Measurements from ENCODE around the gene RARB. TPM values are rescaled to one million over a fixed set of nuclear protein-coding genes. Genes with fewer than 3 reads are reported as not detected.

The RARB gene
- total RNA-seq, 1 experiment from 2014 or later: 2.5 TPM

DNA sequence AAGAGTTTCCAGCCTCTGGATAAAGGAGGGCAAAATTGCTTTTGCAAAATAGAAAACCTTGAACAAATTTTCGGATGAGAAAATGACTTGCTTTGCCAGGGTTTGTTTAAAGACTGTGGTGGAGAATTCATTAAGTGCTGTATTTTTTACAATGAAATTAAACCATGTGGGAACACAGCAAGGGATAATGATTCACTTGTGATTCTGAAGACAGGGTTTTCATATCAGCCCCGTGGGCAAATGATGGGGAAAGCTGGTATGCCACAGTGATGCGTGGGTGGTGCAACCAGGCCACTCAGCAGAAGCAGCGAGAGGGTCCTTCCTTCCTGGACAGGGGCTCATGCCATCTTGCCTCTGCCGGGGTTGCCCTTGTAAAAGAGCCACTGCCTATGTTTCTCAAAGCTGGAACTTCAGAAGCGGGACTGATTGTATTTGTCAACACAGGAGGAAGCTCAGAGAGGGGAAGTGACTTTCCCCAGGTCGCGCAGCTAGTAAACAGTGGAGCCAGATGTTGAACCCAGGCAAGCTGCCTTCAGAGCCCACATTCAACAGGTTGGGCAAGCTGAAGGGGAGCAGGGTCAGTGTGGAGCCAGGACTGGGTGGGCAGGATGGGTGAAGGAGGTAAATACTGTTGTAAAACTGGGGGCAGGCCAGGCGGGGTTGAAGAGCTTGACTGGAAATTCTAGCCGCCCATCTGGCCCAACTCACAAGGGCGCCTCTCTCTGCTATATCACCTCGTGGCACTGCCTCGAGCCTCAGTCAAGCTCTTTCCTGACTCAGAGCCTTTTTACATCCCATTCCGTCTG lies 157.5 kb downstream of the RARB start:
- no peak for DNase-seq
- peaks cover 8% of the 10 kb centered on the region for H3K9me3 Mint-ChIP-seq (ENCODE audit: unreplicated experiment)
- Histone ChIP-seq H3K4me1 (peaks cover 4% of the 10 kb centered on the region; the same call in 1 of the 2 replicates), H3K27me3 (replicated peaks; ENCODE audit: control insufficient read depth, insufficient read depth, low read length) (no peaks in the 10 kb centered on the region), H3K36me3 (ENCODE audit: control insufficient read depth, insufficient read depth, low read length) (no peaks in the 10 kb centered on the region), H3K9me3 (no peaks in the 10 kb centered on the region), H3K4me3 (ENCODE audit: low read depth, low read length) (no peak overlapping the region)
- H3K4me1 Mint-ChIP-seq (ENCODE audit: low read depth, unreplicated experiment): peaks cover 13% of the 10 kb centered on the region
- ChIA-PET POLR2A (no interaction called here), CTCF (interaction anchor here (0.6 kb wide), 1 partner anchor 811 kb away, joined by 7 read pairs; no protein-coding TSS in a partner anchor)
- no peak overlapping the region for H3K27ac Mint-ChIP-seq (ENCODE audit: unreplicated experiment)
- BruUV-seq (replicated peaks): no TSS peak
- H3K36me3 Mint-ChIP-seq (ENCODE audit: insufficient read depth, unreplicated experiment): no peaks in the 10 kb centered on the region
- no peak overlapping the region for H3K4me3 Mint-ChIP-seq (ENCODE audit: unreplicated experiment)
- no peaks in the 10 kb centered on the region for H3K27me3 Mint-ChIP-seq (ENCODE audit: insufficient read depth, unreplicated experiment)
- TF ChIP-seq, protein P1, sequence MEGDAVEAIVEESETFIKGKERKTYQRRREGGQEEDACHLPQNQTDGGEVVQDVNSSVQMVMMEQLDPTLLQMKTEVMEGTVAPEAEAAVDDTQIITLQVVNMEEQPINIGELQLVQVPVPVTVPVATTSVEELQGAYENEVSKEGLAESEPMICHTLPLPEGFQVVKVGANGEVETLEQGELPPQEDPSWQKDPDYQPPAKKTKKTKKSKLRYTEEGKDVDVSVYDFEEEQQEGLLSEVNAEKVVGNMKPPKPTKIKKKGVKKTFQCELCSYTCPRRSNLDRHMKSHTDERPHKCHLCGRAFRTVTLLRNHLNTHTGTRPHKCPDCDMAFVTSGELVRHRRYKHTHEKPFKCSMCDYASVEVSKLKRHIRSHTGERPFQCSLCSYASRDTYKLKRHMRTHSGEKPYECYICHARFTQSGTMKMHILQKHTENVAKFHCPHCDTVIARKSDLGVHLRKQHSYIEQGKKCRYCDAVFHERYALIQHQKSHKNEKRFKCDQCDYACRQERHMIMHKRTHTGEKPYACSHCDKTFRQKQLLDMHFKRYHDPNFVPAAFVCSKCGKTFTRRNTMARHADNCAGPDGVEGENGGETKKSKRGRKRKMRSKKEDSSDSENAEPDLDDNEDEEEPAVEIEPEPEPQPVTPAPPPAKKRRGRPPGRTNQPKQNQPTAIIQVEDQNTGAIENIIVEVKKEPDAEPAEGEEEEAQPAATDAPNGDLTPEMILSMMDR (IDR thresholded peaks at IDR 0.05; ENCODE audit: insufficient read depth in 1 of 2, low read depth in 1 of 2, low read length in 1 of 2, severe bottlenecking in 1 of 2, unreplicated experiment in 1 of 2): no peak
- intact Hi-C loops (cut with micrococcal nuclease; ENCODE audit: unreplicated experiment): no loop called here

GRCh38 chr3:25586167-25586505 lies 158.1 kb downstream of the RARB start:
- peaks cover 13% of the 10 kb centered on the region for H3K4me1 Mint-ChIP-seq (ENCODE audit: low read depth, unreplicated experiment)
- CTCF ChIA-PET: no interaction called here
- H3K27me3 ChIP-seq (replicated peaks; ENCODE audit: control insufficient read depth, insufficient read depth, low read length): no peaks in the 10 kb centered on the region
- H3K9me3 Mint-ChIP-seq (ENCODE audit: unreplicated experiment): peaks cover 8% of the 10 kb centered on the region
- H3K36me3 Mint-ChIP-seq (ENCODE audit: insufficient read depth, unreplicated experiment): no peaks in the 10 kb centered on the region
- TF ChIP-seq, protein P1 (IDR thresholded peaks at IDR 0.05; ENCODE audit: insufficient read depth in 1 of 2, low read depth in 1 of 2, low read length in 1 of 2, severe bottlenecking in 1 of 2, unreplicated experiment in 1 of 2): no peak
- POLR2A ChIA-PET: no interaction called here
- H3K4me3 ChIP-seq (ENCODE audit: low read depth, low read length): no peak overlapping the region
- DNase-seq: no peak
- no peak overlapping the region for H3K27ac Mint-ChIP-seq (ENCODE audit: unreplicated experiment)
- H3K4me3 Mint-ChIP-seq (ENCODE audit: unreplicated experiment): no peak overlapping the region
- peaks cover 4% of the 10 kb centered on the region; the same call in 1 of the 2 replicates for H3K4me1 ChIP-seq
- no peaks in the 10 kb centered on the region for H3K36me3 ChIP-seq (ENCODE audit: control insufficient read depth, insufficient read depth, low read length)
- H3K27me3 Mint-ChIP-seq (ENCODE audit: insufficient read depth, unreplicated experiment): no peaks in the 10 kb centered on the region
- BruUV-seq (replicated peaks): no TSS peak
- H3K9me3 ChIP-seq: no peaks in the 10 kb centered on the region
- intact Hi-C loops (cut with micrococcal nuclease; ENCODE audit: unreplicated experiment): no loop called here

- ChIA-PET POLR2A (no interaction called here), CTCF (no interaction called here)
- H3K4me3 Mint-ChIP-seq (ENCODE audit: unreplicated experiment): no peak overlapping the region
- no peaks in the 10 kb centered on the region for H3K36me3 Mint-ChIP-seq (ENCODE audit: insufficient read depth, unreplicated experiment)
- Histone ChIP-seq H3K27me3 (replicated peaks; ENCODE audit: control insufficient read depth, insufficient read depth, low read length) (no peaks in the 10 kb centered on the region), H3K9me3 (no peaks in the 10 kb centered on the region), H3K4me3 (ENCODE audit: low read depth, low read length) (no peak overlapping the region), H3K4me1 (peaks cover 4% of the 10 kb centered on the region; the same call in 1 of the 2 replicates), H3K36me3 (ENCODE audit: control insufficient read depth, insufficient read depth, low read length) (no peaks in the 10 kb centered on the region)
- peaks cover 8% of the 10 kb centered on the region for H3K9me3 Mint-ChIP-seq (ENCODE audit: unreplicated experiment)
- no peak for DNase-seq
- intact Hi-C loops (cut with micrococcal nuclease; ENCODE audit: unreplicated experiment): no loop called here
- no TSS peak for BruUV-seq (replicated peaks)
- H3K27me3 Mint-ChIP-seq (ENCODE audit: insufficient read depth, unreplicated experiment): no peaks in the 10 kb centered on the region
- H3K27ac Mint-ChIP-seq (ENCODE audit: unreplicated experiment): no peak overlapping the region
- TF ChIP-seq, protein P1 (IDR thresholded peaks at IDR 0.05; ENCODE audit: insufficient read depth in 1 of 2, low read depth in 1 of 2, low read length in 1 of 2, severe bottlenecking in 1 of 2, unreplicated experiment in 1 of 2): no peak
- peaks cover 13% of the 10 kb centered on the region for H3K4me1 Mint-ChIP-seq (ENCODE audit: low read depth, unreplicated experiment)
Observed at GRCh38 chr3:25586553-25586952, 158.5 kb downstream of the RARB start.

All from Caco-2 (cell line).